AG09309 (cell line): Measurements from ENCODE around the gene GDPD2.

Experiments
- DNase-seq: peaks from one replicate; pipeline ENCODE4 v3.0.0-alpha.2; 2010; ENCODE audit warnings: low read depth
- H3K4me3 ChIP-seq: 2 replicates; pipeline ENCODE4 v1.5.1; 2011; ENCODE audit warnings: mild to moderate bottlenecking, low read depth, low read length, moderate library complexity; ENCODE audit not compliant: control insufficient read depth
- TF ChIP-seq, protein P1 (sequence below): IDR thresholded peaks from 2 replicates; pipeline ENCODE4 v1.5.1; 2011; ENCODE audit warnings: mild to moderate bottlenecking, low read depth, low read length, inconsistent platforms; ENCODE audit not compliant: insufficient read depth, control insufficient read depth; ENCODE audit errors: missing control alignments

Gene GDPD2

DNA sequence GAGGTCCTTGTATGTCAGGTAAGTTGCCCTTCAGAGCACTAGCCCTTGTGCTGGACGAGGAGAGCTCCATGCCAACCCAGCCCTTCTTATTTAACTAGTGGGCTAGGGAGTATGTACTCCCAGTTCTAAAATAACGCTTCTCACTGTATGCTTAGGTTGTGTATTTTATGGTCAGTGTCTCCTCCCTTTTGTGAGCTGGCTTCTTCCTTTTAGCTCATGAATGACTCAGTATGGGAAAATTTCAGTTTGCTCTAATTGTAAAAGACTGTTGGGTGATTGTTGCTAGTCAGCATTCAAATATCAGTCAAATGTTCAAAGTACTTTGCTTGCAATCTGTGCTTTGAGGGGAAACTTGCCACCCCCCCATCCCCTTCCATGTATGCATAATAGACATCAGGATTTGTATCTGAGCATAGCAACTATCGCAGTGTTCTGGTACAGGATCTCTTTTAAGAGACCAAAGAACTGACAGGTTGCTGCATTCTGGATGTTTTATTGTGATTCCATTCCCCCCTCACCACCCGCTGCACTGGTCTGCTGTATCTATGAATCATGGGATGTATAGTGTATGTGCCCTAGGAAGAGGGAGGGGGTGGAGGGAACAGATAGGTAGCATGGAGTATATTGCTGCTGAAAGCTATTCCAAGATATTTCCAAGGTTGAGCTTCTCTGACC is 56.3 kb downstream of the GDPD2 start:
- TF ChIP-seq, protein P1, sequence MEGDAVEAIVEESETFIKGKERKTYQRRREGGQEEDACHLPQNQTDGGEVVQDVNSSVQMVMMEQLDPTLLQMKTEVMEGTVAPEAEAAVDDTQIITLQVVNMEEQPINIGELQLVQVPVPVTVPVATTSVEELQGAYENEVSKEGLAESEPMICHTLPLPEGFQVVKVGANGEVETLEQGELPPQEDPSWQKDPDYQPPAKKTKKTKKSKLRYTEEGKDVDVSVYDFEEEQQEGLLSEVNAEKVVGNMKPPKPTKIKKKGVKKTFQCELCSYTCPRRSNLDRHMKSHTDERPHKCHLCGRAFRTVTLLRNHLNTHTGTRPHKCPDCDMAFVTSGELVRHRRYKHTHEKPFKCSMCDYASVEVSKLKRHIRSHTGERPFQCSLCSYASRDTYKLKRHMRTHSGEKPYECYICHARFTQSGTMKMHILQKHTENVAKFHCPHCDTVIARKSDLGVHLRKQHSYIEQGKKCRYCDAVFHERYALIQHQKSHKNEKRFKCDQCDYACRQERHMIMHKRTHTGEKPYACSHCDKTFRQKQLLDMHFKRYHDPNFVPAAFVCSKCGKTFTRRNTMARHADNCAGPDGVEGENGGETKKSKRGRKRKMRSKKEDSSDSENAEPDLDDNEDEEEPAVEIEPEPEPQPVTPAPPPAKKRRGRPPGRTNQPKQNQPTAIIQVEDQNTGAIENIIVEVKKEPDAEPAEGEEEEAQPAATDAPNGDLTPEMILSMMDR: no peak
- H3K4me3 ChIP-seq: no peak overlapping the region; the same call in none of the 2 replicates
- DNase-seq: peak; percentile 44

DNA sequence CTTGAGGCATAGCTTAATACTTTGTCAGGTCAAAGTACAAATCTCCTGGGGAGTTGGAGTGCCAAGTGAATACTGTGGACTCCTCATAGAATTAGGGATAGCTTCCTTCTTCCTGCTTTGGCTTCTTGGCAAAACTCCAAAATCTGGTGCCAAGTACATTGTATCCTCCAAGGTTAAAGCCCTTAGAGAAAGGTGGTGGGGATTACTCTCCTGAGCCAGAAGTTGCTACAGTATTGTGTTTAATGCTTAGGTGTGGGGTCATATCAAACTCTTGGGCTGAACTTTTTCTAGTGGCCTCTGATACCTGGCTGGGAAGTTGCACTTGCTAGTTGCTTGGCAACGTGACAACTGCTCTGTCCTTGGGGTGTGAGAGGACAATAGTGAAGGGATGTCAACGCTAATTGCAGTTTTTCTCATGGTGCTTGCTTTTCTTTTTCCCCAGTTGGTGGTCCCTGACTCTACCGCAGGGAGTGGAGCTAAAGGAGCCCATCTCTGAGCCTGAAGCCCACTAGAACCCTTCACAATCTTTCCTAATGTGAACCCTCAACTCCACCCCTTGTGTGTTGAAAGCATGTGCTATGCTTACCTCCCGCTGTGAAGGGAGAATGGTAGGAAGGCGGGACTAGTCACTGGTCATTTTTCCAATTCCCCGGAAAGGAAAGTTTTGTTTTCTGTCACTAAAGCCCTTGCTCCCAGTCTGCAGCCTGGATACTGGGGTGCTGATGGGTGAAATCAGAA is 57.0 kb downstream of the GDPD2 start:
- TF ChIP-seq, protein P1: no peak
- DNase-seq: no peak
- H3K4me3 ChIP-seq: peak overlapping the region; percentile 5

DNA sequence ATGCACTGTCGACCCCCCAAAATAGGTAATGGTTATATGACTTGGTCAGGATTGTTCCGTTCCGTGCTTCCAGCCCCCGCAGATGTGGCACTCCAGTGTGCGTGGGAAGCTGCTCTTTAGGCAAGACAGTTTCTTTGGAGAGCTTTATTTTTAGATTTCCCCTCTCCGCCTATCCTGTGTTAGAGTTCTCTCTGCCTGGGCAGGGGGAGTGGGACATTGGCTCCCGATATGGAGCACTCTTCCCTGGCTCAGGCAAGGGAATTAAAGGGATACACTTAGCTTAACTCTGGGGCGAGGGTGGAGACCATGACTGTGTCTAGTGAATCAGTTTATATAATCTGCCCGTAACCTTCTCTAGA is 57.5 kb downstream of the GDPD2 start:
- DNase-seq: no peak
- peak overlapping the region; percentile 5 for H3K4me3 ChIP-seq
- TF ChIP-seq, protein P1: no peak

DNA sequence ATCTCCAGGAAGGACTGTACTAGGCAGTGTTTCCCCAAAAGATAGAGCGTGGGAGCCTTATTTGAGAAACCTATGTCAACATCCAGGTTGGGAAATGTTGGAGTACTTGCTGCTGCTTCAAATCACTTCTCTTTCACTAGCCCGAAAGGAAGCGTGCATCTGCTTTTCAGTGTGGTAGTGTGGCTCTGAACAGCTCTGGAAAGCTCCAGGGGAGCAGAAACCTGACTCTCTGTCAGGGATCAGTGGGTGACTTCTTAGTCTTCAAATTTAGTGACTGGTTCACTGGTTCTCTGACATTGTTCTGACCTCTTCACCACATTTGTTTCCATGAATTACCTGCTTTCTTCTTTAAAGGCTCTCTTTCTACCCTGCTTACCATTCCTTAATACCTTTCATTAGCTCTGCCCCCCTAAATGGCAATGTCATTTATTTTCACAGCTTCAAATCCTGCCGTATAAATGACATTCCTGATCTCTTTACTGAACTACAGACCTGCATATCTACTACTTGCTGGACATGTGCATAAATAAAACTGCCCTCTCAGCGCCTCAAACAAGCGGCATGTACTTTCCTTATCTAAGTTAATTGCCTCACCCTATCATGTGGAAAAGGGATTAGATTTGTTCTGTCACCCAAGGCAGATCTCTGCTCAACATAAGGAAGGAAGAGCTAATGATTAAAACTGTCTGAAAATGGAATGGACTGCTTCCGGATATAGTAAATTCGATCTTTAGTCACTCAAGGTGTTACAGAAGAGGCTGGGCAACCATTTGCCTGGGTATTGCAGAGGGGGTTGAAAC is 58.6 kb downstream of the GDPD2 start:
- DNase-seq: no peak
- TF ChIP-seq, protein P1: no peak
- no peak overlapping the region for H3K4me3 ChIP-seq

DNA sequence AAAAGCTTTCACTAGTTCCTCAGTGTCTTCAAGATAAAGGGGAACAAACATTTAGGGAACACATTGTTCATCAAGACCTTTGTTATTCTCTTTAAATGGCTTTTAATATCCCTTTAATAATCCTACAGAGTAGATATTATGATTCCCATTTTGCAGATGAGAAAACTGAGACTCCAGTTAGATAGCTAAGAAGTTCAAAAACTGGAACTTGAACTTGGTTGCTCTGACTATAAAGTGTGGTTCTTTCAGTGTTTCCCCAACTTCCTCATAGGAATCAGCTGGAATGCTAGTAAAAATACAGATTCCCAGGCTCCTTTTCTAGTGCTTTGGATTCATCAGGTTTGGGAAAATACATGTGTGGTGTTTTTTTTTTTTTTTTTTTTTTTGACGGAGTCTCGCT is 59.2 kb downstream of the GDPD2 start:
- DNase-seq: no peak
- H3K4me3 ChIP-seq: no peak overlapping the region
- TF ChIP-seq, protein P1: no peak
